GM18867 (cell line): ENCODE measurements around the gene CD19.
"Not testable (repeated sequence)": the region's sequence is repeated elsewhere in the genome, so short reads cannot be mapped to it uniquely, and the experiment has no call there.

Experiments used
- ATAC-seq: cut with Tn5 transposase; IDR thresholded peaks from one replicate; pipeline ENCODE4 v1.9.1; 2021; ENCODE audit warnings: mild to moderate bottlenecking, moderate library complexity; ENCODE audit not compliant: unreplicated experiment

The CD19 gene

GRCh38 chr16:28980330-28980729 is 48.6 kb downstream of the CD19 start:
- ATAC-seq = not testable (repeated sequence)

- ATAC-seq = no peak
Observed at GRCh38 chr16:28980929-28981328, 49.2 kb downstream of the CD19 start.

GRCh38 chr16:28981517-28981916 is 49.7 kb downstream of the CD19 start:
- ATAC-seq = no peak

GRCh38 chr16:28982418-28982817 is 50.6 kb downstream of the CD19 start:
- no peak for ATAC-seq

- no peak for ATAC-seq
Observed at GRCh38 chr16:28982949-28983348, 51.2 kb downstream of the CD19 start.

GRCh38 chr16:28983644-28984043 is 51.9 kb downstream of the CD19 start:
- no peak for ATAC-seq

- ATAC-seq = no peak
Observed at GRCh38 chr16:28984091-28984490, 52.3 kb downstream of the CD19 start.

- no peak for ATAC-seq
Observed at GRCh38 chr16:28984619-28985135, 52.9 kb downstream of the CD19 start, which contains the start of gene LAT. LAT (plus strand) TSS chr16:28985052; CDS start chr16:28985418, 366 bp downstream.

- no peak for ATAC-seq
Observed at GRCh38 chr16:28985211-28986041, 53.7 kb downstream of the CD19 start.

GRCh38 chr16:28986046-28986445 is 54.3 kb downstream of the CD19 start:
- ATAC-seq = no peak

- ATAC-seq = no peak
Observed at GRCh38 chr16:28986492-28986891, 54.7 kb downstream of the CD19 start.

GRCh38 chr16:28987170-28987853 is 55.5 kb downstream of the CD19 start:
- ATAC-seq = no peak
